Testis (tissue), 3 donors: ENCODE measurements around the gene TFPT. TPM values are rescaled to one million over a fixed set of nuclear protein-coding genes. Genes with fewer than 3 reads are reported as not detected.
A peak's percentile ranks its signal among the peaks of the same experiment; 100 is the strongest.

Source experiments
- DNase-seq: peaks from one replicate; pipeline ENCODE4 v3.0.0-alpha.2; 2019
- H3K27ac ChIP-seq, 2 donors: fragments of 200-600 bp; sonication (generic); one replicate each; pipeline ENCODE4 v1.5.1; 2019
- H3K27me3 ChIP-seq: fragments of 200-600 bp; sonication (generic); one replicate; pipeline ENCODE4 v1.5.1; 2019
- H3K36me3 ChIP-seq: fragments of 200-600 bp; sonication (generic); one replicate; pipeline ENCODE4 v1.5.1; 2017; ENCODE audit warnings: low read depth; ENCODE audit errors: missing control alignments
- H3K4me1 ChIP-seq: fragments of 200-600 bp; sonication (generic); one replicate; pipeline ENCODE4 v1.5.1; 2019
- H3K4me3 ChIP-seq, 2 donors: fragments of 200-600 bp; sonication (generic); one replicate each; pipeline ENCODE4 v1.5.1; 2017 to 2019
- H3K9me3 ChIP-seq: fragments of 200-600 bp; sonication (generic); one replicate; pipeline ENCODE4 v1.5.1; 2017
- POLR2A ChIP-seq: fragments of 450-650 bp; IDR thresholded peaks from one replicate; pipeline ENCODE4 v1.6.1; 2017; ENCODE audit warnings: antibody characterized with exemption, mild to moderate bottlenecking, moderate library complexity
- WGBS, 2 donors: methylation state at CpG; one replicate each; pipeline ENCODE4 v1.1.5; 2018; 5-methylcytosine and 5-hydroxymethylcytosine counted together
- intact Hi-C: fragments of 100-400 bp; cut with DNase I; formaldehyde crosslinking; loops from one replicate; pipeline ENCODE4 v1.15.1; 2023; ENCODE audit warnings: low total_unique reads
- polyA plus RNA-seq: library from polyadenylated mRNA; stranded (reverse); fragments of 350-450 nt; fragmentation: Illumina TruSeq; extraction: RNeasy Lipid Tissue Mini Kit (QIAGEN cat#74804); gene quantifications from one replicate; pipeline ENCODE4 v1.2.3, GENCODE V29; 2014; ENCODE audit warnings: low read depth, low replicate concordance; ENCODE audit not compliant: insufficient read depth
- total RNA-seq, 2 donors: library from RNA; depleted of rRNA; stranded (reverse); fragments of >200 nt; gene quantifications; one replicate each; pipeline ENCODE4 v1.2.3, GENCODE V29; 2016
- TF ChIP-seq, protein P1 (sequence below), 3 experiments: fragments of 450-650 bp in 2 of 3; fragments of 200-600 bp in 1 of 3; sonication (generic) in 1 of 3; IDR thresholded peaks; one replicate each; pipeline ENCODE4 v1.5.1; 2016 to 2019; ENCODE audit warnings: antibody characterized with exemption in 3 of 3, mild to moderate bottlenecking in 2 of 3, moderate library complexity in 1 of 3

TFPT gene
- total and polyA plus RNA-seq, 3 donors from 2014 or later: 11.2 to 16.0 (median 12.9) TPM

DNA sequence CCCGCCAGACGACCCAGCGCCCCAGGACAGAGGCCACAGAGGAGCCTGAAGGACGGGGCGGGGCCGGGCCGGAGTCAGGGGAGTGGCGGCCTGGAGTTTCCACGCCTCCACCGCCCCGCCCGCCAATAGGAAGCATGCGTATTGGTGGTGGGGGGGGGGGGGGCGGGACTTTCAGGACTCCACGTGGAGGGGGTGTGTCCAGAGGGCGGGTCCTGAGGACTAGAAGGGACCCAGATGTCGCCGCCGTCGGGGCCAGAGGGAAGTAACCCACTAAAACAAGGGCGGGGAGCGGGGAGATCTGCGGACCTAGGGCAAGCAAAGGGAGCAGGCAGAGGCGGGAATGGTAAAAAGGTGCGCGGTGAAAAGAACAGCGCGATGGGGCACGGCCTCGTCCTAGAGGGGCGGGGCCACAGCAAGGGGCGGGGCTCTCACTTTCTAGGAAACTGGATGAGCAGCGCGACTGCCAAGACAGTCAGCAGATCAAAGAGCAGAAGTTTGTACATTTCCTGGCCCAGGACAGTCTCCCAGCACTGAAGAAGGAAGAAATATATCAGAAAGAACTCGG, 46.9 kb upstream of the TFPT start:
- Histone ChIP-seq H3K9me3 (no peaks in the 10 kb centered on the region), H3K27ac (no peak overlapping the region), H3K27me3 (no peaks in the 10 kb centered on the region), H3K4me3 (peak overlapping the region; percentile 21 to 40), H3K36me3 (no peaks in the 10 kb centered on the region), H3K4me1 (peaks cover 20% of the 10 kb centered on the region)
- peak; percentile 88 for DNase-seq
- TF ChIP-seq, protein P1, sequence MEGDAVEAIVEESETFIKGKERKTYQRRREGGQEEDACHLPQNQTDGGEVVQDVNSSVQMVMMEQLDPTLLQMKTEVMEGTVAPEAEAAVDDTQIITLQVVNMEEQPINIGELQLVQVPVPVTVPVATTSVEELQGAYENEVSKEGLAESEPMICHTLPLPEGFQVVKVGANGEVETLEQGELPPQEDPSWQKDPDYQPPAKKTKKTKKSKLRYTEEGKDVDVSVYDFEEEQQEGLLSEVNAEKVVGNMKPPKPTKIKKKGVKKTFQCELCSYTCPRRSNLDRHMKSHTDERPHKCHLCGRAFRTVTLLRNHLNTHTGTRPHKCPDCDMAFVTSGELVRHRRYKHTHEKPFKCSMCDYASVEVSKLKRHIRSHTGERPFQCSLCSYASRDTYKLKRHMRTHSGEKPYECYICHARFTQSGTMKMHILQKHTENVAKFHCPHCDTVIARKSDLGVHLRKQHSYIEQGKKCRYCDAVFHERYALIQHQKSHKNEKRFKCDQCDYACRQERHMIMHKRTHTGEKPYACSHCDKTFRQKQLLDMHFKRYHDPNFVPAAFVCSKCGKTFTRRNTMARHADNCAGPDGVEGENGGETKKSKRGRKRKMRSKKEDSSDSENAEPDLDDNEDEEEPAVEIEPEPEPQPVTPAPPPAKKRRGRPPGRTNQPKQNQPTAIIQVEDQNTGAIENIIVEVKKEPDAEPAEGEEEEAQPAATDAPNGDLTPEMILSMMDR (IDR thresholded peaks at IDR 0.05): no peak
- no peak for TF ChIP-seq POLR2A
- intact Hi-C loops: no loop called here
- WGBS, 2 donors: 1 to 2% methylated on average over 21 to 35 of the region's 35 CpGs

DNA sequence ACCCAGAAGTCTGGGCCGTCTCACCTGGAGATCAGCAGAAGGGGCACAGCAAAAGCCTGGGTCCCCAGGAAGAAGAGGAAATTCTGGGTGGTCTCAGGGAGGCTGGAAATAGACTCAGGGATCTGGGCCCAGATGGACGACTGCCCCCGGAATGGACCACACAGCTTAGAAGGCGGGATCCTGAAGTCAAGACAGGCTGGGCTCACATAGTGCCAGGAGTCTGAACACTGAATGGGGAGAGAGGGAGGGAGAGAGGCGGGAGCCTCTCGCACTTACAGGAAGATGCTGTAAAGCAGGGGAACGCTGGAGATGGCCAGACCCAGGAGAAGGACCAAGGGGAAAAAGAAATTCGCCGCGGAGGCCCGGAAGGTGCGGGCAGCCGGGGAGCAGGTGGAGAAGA, 45.4 kb upstream of the TFPT start:
- peak overlapping the region in 1 of 2 donors; percentile 76 for H3K4me3 ChIP-seq
- TF ChIP-seq, protein P1 (IDR thresholded peaks at IDR 0.05): no peak
- no peak for TF ChIP-seq POLR2A
- H3K36me3 ChIP-seq: no peaks in the 10 kb centered on the region
- no peak for DNase-seq
- peaks cover 20% of the 10 kb centered on the region for H3K4me1 ChIP-seq
- H3K27ac ChIP-seq: peak overlapping the region; percentile 82 to 83
- intact Hi-C loops: no loop called here
- WGBS, 2 donors: 17 to 22% methylated on average over 13 of the region's 13 CpGs
- no peaks in the 10 kb centered on the region for H3K9me3 ChIP-seq
- no peaks in the 10 kb centered on the region for H3K27me3 ChIP-seq

DNA sequence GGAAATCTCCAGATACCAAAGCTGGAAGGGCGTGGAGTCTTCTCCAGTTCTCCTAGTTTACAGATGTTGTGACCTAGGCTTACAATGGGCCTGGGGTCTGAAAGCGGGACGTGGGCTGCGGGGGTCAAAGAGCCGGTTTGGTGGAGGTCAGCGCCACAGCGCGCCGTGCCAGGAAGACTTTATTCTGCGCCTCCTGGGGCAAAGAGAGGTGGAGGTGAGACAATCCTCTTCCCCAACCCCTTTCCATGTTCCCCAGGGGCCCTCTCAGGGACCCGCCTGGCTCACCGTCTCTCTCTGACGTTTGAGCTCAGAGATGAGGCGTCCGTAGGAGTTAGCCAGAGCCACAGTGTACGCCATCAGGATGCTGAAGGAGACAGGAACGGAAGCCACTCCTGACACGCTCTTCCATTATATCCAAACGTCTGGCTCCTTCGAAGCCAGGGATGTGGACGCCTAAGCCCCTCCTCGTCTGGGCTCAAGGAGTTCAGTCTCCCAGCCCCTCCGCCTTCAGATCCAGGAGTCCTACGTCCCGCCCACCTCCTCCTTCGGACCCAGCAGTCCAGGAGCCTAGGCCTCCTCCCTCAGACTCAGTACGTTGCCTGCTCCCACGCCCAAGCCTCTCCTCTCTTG, 44.8 kb upstream of the TFPT start:
- Histone ChIP-seq H3K4me3 (peak overlapping the region; percentile 76 to 78), H3K4me1 (peaks cover 20% of the 10 kb centered on the region), H3K36me3 (no peaks in the 10 kb centered on the region), H3K27ac (peak overlapping the region; percentile 82 to 83), H3K27me3 (no peaks in the 10 kb centered on the region), H3K9me3 (no peaks in the 10 kb centered on the region)
- no peak for TF ChIP-seq POLR2A
- TF ChIP-seq, protein P1 (IDR thresholded peaks at IDR 0.05): no peak
- no peak for DNase-seq
- 2% methylated on average over 16 to 28 of the region's 28 CpGs for WGBS, 2 donors
- intact Hi-C loops: no loop called here

DNA sequence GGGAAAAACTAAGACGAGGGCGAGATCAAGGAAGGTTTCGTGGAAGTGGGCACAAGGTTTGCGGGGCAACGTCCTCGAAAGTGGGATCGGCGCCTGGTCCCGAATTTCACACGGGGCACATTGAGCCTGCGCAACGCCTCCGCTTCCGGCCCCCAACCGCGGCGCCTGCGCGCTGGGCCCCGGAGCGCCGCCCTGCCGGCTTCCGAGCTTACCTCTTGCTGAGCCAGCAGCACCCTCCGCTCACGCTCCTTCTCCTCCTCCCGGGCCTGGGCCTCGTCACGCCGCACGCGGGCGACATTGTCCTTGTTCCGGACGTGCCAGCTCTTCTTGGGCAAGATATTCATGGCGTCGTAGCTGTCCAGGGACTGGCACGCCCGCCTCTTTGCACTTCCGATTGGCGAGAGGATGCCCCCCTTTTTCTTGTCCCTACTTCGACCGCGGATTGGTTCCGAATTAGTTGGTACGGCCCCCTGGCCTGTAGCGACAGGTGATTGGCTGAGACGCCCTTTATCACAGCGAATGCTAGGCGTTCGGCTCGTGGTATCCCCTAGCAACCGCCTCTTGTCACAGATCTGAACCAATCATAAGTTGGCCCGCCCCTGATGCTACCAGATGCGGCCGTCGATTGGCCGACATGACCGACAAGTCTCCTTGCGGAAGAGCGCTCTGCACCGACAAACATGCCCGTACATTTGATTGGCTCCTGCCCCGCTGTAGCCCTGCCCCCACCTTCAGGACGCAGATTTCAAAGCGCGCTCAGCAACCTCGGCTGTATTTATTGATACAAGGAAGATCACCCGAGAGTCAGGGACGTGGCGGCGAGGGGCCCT, 44.1 kb upstream of the TFPT start, which contains the start of gene LENG1:
TSS of gene LENG1 (minus strand) at position 370 of the 830 bp plus-strand sequence. CDS start at position 344, 26 bp downstream.
- peak within 1 kb of the TSS; percentile 93 to 97 for H3K27ac ChIP-seq
- DNase-seq: peak; percentile 100
- intact Hi-C loops: no loop called here
- peaks cover 20% of the 10 kb centered on the region for H3K4me1 ChIP-seq
- H3K4me3 ChIP-seq: peak within 1 kb of the TSS; percentile 76 to 78
- H3K9me3 ChIP-seq: no peaks in the 10 kb centered on the region
- no peaks in the 10 kb centered on the region for H3K36me3 ChIP-seq
- 0% methylated on average over 11 to 72 of the region's 72 CpGs for WGBS, 2 donors
- TF ChIP-seq, protein P1 (IDR thresholded peaks at IDR 0.05): peak in 1 of 3 experiments; percentile 27
- no peak for TF ChIP-seq POLR2A
- no peaks in the 10 kb centered on the region for H3K27me3 ChIP-seq
